Duodenal mucosa (tissue), 2 donors: Measurements from ENCODE around the gene CDK2.
"Not testable (repeated sequence)": the region's sequence is repeated elsewhere in the genome, so short reads cannot be mapped to it uniquely, and the experiment has no call there.

Source experiments
- H3K27ac ChIP-seq: one replicate; pipeline ENCODE4 v1.7.0; 2013; ENCODE audit warnings: low read depth, low read length
- H3K27me3 ChIP-seq, 2 donors: one replicate each; pipeline ENCODE4 v1.7.0; 2013; ENCODE audit warnings: low read length in 2 of 2, control low read depth in 1 of 2; ENCODE audit not compliant: insufficient read depth in 2 of 2, control insufficient read depth in 1 of 2
- H3K36me3 ChIP-seq, 2 donors: one replicate each; pipeline ENCODE4 v1.7.0; 2013; ENCODE audit warnings: low read length in 2 of 2, control low read depth in 1 of 2; ENCODE audit not compliant: insufficient read depth in 2 of 2, control insufficient read depth in 1 of 2
- H3K4me1 ChIP-seq, 2 donors: one replicate each; pipeline ENCODE4 v1.7.0; 2013; ENCODE audit warnings: low read length in 2 of 2, control low read depth in 1 of 2; ENCODE audit not compliant: insufficient read depth in 2 of 2, control insufficient read depth in 1 of 2
- H3K4me3 ChIP-seq, 2 donors: one replicate each; pipeline ENCODE4 v1.7.0; 2013; ENCODE audit warnings: low read length in 2 of 2, low read depth in 1 of 2
- H3K9ac ChIP-seq, 2 donors: one replicate each; pipeline ENCODE4 v1.7.0; 2013; ENCODE audit warnings: low read length in 2 of 2, low read depth in 1 of 2
- H3K9me3 ChIP-seq, 2 donors: one replicate each; pipeline ENCODE4 v1.7.0; 2013; ENCODE audit warnings: low read length in 2 of 2, control low read depth in 1 of 2; ENCODE audit not compliant: control insufficient read depth in 1 of 2

The CDK2 gene

DNA sequence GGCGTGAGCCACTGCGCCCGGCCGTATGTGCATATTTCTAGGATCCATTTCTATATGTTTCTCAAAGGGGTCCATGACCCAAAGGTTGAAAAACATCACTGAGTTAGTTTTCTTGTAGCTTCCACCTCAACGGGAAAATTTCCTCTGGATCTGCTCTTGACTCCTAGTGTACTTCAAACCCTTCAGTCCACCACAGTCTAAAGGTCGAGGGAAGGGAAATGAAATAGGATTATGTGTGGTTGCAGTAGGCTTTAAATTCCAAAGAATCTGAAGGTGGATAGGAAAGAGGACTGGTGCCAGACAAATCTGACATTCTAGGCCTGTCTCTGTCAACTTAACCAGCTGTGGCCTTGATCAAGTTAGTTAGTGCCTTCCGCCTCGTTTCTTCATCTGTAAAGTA is 28.7 kb downstream of the CDK2 start:
- H3K9me3 ChIP-seq = no peaks in the 10 kb centered on the region
- peaks cover 22 to 38% of the 10 kb centered on the region in 2 donors for H3K36me3 ChIP-seq
- H3K27me3 ChIP-seq = no peaks in the 10 kb centered on the region
- peaks cover 33 to 39% of the 10 kb centered on the region in 2 donors for H3K4me1 ChIP-seq
- no peak overlapping the region for H3K4me3 ChIP-seq
- no peak overlapping the region for H3K27ac ChIP-seq
- peak overlapping the region in 1 of 2 donors; percentile 32 for H3K9ac ChIP-seq

DNA sequence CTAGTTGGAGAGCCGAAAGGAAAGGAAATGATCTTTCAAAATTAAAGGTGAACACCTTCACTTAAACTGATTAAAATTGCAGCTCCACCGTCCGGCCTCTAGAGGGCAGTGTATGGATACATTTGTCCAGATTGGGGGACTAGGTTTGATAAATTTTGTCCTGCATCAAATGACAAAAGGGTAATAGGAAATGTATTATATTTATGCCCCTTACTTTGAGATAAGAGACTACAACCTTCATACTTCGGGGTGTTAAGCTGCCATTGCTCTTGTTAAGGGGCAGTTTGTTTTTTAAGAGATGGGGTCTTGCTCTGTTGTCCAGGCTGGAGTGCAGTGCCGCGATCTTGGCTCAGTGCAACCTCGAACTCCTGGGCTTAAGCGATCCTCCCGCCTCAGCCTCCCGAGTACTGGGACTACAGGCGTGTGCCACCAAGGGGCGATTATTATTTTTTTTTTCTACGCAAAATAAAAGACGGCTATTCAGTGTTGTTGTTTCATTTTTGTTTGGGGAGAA is 29.6 kb downstream of the CDK2 start:
- H3K27me3 ChIP-seq = no peaks in the 10 kb centered on the region
- H3K4me1 ChIP-seq = peaks cover 34 to 39% of the 10 kb centered on the region in 2 donors
- H3K27ac ChIP-seq = peak overlapping the region; percentile 63
- peak overlapping the region; percentile 73 to 89 for H3K9ac ChIP-seq
- no peaks in the 10 kb centered on the region for H3K9me3 ChIP-seq
- peaks cover 15 to 29% of the 10 kb centered on the region in 2 donors for H3K36me3 ChIP-seq
- peak overlapping the region; percentile 97 to 98 for H3K4me3 ChIP-seq

DNA sequence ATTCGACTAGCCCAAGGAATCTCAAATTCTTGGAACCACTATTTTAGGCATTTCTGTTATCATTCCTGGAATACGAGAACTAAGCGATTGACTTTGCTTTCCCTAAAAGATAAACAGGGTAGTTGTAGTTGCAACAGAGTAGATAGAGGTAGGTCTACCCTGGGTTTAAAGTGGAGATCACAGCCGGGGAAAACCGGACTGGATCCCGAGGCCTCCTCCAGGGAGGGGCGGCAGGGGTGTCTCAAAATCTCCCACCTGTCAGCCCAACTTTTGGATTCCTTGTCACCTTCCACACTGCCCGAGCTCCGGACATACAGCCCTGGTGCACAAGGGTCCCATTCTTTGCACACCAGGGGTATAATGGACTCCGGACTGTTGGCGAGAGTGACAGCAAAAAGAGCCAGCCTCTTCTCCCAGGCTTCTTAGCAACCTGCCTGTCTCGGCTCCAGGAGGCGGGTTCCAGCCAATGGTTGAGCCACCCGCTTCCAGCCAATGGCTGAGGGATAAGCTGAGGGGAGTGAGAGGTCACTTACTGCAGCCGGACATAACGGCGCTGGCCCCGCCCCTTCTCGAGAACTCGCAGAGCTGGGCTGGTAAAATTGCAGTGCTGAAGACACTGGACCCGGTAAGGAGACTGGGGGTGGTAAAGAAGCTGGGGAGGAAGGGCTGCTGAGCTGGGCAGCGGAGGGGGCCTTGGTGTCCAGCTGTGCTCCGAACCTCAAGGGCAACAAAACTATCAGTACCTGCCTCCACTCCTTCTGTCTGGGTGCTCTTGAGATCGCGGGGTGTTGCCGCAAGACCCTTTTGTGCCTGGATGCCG is 30.3 kb downstream of the CDK2 start, which contains the start of gene SUOX:
TSS of gene SUOX (plus strand) at position 562 of the 820 bp plus-strand sequence. CDS start 4,946 bp downstream, outside the sequence.
- H3K36me3 ChIP-seq = peaks cover 16 to 24% of the 10 kb centered on the region in 2 donors
- H3K9ac ChIP-seq = peak within 1 kb of the TSS; percentile 89 to 98
- H3K4me1 ChIP-seq = peaks cover 41 to 43% of the 10 kb centered on the region in 2 donors
- H3K4me3 ChIP-seq = peak within 1 kb of the TSS; percentile 97 to 98
- H3K27me3 ChIP-seq = no peaks in the 10 kb centered on the region
- H3K9me3 ChIP-seq = no peaks in the 10 kb centered on the region
- peak within 1 kb of the TSS; percentile 63 for H3K27ac ChIP-seq

DNA sequence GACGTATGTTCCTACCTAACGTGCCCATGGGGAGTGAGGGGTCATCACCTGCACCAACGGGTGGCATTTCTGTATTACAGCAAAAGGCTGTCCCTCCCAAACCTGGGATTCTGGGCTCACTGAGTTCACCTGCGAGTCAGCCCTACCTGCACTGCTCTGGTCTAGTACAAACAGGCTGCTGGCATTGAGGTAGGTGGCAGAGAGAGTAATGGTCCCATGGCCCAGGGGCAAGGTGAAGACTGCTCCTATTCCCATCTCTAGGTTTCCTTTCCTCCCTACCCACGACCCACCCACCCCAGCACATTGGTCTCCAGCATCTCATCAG is 30.9 kb downstream of the CDK2 start:
- Histone ChIP-seq H3K27ac (peak overlapping the region; percentile 63), H3K36me3 (peaks cover 16 to 22% of the 10 kb centered on the region in 2 donors), H3K9me3 (no peaks in the 10 kb centered on the region)

DNA sequence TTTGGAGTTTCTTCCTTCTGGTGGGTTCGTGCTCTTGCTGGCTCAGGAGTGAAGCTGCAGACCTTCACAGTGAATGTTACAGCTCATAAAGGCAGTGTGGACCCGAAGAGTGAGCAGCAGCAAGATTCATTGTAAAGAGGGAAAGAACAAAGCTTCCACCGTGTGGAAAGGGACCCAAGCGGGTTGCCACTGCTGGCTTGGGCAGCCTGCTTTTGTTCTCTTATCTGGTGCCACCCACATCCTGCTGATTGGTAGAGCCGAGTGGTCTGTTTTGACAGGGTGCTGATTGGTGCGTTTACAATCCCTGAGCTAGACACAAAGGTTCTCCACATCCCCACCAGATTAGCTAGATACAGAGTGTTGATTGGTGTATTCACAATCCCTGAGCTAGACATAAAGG is 32.9 kb downstream of the CDK2 start:
- not testable (repeated sequence) for H3K9ac ChIP-seq, H3K27ac ChIP-seq, H3K9me3 ChIP-seq, H3K4me3 ChIP-seq, H3K27me3 ChIP-seq
- peaks cover 23 to 26% of the 10 kb centered on the region in 2 donors for H3K4me1 ChIP-seq
- H3K36me3 ChIP-seq = peaks cover 17 to 20% of the 10 kb centered on the region in 2 donors

More for the DNA sequence above, 30.9 kb downstream of the CDK2 start:
- peak overlapping the region; percentile 97 to 98 for H3K4me3 ChIP-seq
- peaks cover 41 to 44% of the 10 kb centered on the region in 2 donors for H3K4me1 ChIP-seq
- no peaks in the 10 kb centered on the region for H3K27me3 ChIP-seq
- peak overlapping the region; percentile 89 to 98 for H3K9ac ChIP-seq

DNA sequence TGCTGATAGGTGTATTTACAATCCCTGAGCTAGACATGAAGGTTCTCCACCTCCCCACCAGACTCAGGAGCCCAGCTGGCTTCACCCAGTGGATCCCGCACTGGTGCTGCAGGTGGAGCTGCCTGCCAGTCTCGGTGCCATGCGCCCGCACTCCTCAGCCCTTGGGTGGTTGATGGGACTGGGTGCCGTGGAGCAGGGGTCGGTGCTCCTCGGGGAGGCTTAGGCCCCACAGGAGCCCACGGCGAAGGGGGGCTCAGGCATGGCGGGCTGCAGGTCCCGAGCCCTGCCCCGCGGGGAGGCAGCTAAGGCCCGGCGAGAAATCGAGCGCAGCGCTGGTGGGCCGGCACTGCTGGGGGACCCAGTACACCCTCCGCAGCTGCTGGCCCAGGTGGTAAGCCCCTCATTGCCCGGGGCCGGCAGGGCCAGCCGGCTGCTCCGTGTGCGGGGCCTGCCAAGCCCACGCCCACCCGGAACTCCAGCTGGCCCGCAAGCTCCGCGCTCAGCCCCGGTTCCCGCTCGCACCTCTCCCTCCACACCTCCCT is 33.4 kb downstream of the CDK2 start:
- not testable (repeated sequence) for H3K27ac ChIP-seq, H3K9ac ChIP-seq, H3K9me3 ChIP-seq, H3K4me3 ChIP-seq, H3K27me3 ChIP-seq
- peaks cover 23 to 26% of the 10 kb centered on the region in 2 donors for H3K4me1 ChIP-seq
- peaks cover 20 to 22% of the 10 kb centered on the region in 2 donors for H3K36me3 ChIP-seq

DNA sequence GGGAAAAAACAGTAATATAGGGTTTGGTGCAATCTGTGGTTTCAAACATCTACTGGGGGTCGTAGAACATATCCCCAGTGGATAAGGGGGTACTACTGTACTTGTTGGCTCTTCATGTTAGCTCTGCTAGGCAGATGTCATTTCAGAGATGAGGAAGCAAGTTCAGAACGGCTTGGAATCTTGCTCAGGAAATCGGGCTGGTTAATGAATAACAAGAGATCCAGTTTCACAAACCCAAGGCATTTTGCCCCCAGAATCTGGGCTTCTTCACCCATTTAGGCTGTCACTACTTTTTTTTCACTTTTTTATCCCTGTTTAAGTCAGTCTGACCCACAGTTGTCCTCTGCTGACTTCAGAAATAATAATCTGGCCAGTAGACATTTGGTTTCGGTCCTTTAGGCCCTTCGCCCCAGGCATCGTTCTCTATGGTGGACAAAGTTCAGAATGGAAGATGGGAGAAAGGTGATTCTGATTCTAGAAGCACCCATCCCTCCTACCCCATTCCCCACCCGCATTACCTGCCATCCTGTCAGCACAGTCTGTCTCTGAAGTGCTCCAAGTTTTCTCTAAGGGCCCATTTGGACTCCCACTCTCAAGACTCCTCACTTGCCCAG is 35.0 kb downstream of the CDK2 start:
- H3K9ac ChIP-seq = peak overlapping the region in 1 of 2 donors; percentile 33
- no peaks in the 10 kb centered on the region for H3K9me3 ChIP-seq
- H3K4me3 ChIP-seq = peak overlapping the region; percentile 2 to 13
- H3K27ac ChIP-seq = peak overlapping the region; percentile 5
- H3K27me3 ChIP-seq = no peaks in the 10 kb centered on the region
- peaks cover 13 to 19% of the 10 kb centered on the region in 2 donors for H3K4me1 ChIP-seq
- peaks cover 20 to 23% of the 10 kb centered on the region in 2 donors for H3K36me3 ChIP-seq

DNA sequence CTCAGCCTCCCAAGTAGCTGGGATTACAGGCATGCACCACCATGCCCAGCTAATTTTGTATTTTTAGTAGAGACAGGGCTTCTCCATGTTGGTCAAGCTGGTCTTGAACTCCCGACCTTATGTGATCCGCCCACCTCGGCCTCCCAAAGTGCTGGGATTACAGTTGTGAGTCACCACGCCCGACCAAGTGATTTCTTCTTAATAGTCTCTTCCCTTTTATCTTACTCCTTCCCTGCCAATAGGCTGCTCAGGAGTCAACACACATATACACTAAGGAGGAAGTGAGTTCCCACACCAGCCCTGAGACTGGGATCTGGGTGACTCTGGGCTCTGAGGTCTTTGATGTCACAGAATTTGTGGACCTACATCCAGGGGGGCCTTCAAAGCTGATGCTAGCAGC is 36.7 kb downstream of the CDK2 start:
- Histone ChIP-seq H3K36me3 (peaks cover 20 to 23% of the 10 kb centered on the region in 2 donors), H3K4me1 (peaks cover 14 to 19% of the 10 kb centered on the region in 2 donors)
- H3K27ac ChIP-seq, H3K4me3 ChIP-seq, H3K9ac ChIP-seq, H3K27me3 ChIP-seq, H3K9me3 ChIP-seq: not testable (repeated sequence)

DNA sequence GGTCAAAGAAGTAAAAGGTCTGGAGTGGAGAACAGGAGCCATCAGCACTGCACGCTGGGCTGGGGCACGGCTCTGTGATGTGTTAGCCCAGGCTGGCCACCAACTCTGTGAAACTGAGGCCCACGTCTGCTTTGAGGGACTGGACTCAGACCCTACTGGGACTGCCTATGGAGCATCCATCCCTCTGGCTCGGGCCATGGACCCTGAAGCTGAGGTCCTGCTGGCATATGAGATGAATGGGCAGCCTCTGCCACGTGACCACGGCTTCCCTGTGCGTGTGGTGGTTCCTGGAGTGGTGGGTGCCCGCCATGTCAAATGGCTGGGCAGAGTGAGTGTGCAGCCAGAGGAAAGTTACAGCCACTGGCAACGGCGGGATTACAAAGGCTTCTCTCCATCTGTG is 37.6 kb downstream of the CDK2 start:
- no peaks in the 10 kb centered on the region for H3K27me3 ChIP-seq
- peaks cover 20 to 23% of the 10 kb centered on the region in 2 donors for H3K36me3 ChIP-seq
- peaks cover 13 to 21% of the 10 kb centered on the region in 2 donors for H3K4me1 ChIP-seq
- no peak overlapping the region for H3K9ac ChIP-seq
- no peaks in the 10 kb centered on the region for H3K9me3 ChIP-seq
- no peak overlapping the region for H3K4me3 ChIP-seq
- no peak overlapping the region for H3K27ac ChIP-seq
